ENCODE measurements around the gene RAB3C.

- TF ChIP-seq CTCF (optimal IDR thresholded peaks at IDR 0.05 in 1 of 3, IDR thresholded peaks at IDR 0.05 in 1 of 3, conservative IDR thresholded peaks at IDR 0.05 in 1 of 3; ENCODE audit: extremely low read depth in 1 of 3, insufficient read depth in 2 of 3, low read length in 3 of 3) = no peak
- TF ChIP-seq EZH2 (IDR thresholded peaks at IDR 0.05; ENCODE audit: low read length) = no peak
These were observed 163.4 kb downstream of the RAB3C start for GRCh38 chr5:58746321-58746720.
